Vagina (tissue), 2 donors: ENCODE measurements around the gene CAMK2N2. TPM values are rescaled to one million over a fixed set of nuclear protein-coding genes. Genes with fewer than 3 reads are reported as not detected.
"Not testable (repeated sequence)": the region's sequence is repeated elsewhere in the genome, so short reads cannot be mapped to it uniquely, and the experiment has no call there.

Source experiments
- DNase-seq, 2 donors: peaks; one replicate each; pipeline ENCODE4 v3.0.0-alpha.2; 2017; ENCODE audit errors: extremely low spot score in 2 of 2
- H3K27ac ChIP-seq: fragments of 200-600 bp; sonication (generic); one replicate; pipeline ENCODE4 v1.5.1; 2019
- H3K27me3 ChIP-seq: fragments of 200-600 bp; sonication (generic); one replicate; pipeline ENCODE4 v1.5.1; 2019
- H3K36me3 ChIP-seq, 2 donors: fragments of 200-600 bp; sonication (generic); one replicate each; pipeline ENCODE4 v1.5.1; 2017 to 2019
- H3K4me1 ChIP-seq: fragments of 200-600 bp; sonication (generic); one replicate; pipeline ENCODE4 v1.5.1; 2019
- H3K4me3 ChIP-seq, 2 donors: fragments of 200-600 bp; sonication (generic); 1 replicate in 1 of 2; 2 replicates in 1 of 2; pipeline ENCODE4 v1.5.1; 2016 to 2019
- H3K9me3 ChIP-seq: fragments of 200-600 bp; sonication (generic); one replicate; pipeline ENCODE4 v1.5.1; 2019
- CTCF ChIP-seq, 3 experiments: fragments of 450-650 bp in 2 of 3; fragments of 200-600 bp in 1 of 3; sonication (generic) in 1 of 3; IDR thresholded peaks; one replicate each; pipeline ENCODE4 v1.5.1; 2017 to 2019; ENCODE audit warnings: antibody characterized with exemption in 3 of 3, mild to moderate bottlenecking in 2 of 3, moderate library complexity in 2 of 3
- POLR2A ChIP-seq, 2 donors: fragments of 450-650 bp; IDR thresholded peaks; one replicate each; pipeline ENCODE4 v1.6.1; 2017; ENCODE audit warnings: antibody characterized with exemption in 2 of 2, mild to moderate bottlenecking in 2 of 2, moderate library complexity in 2 of 2
- POLR2AphosphoS5 ChIP-seq, 2 donors: sonication (generic); formaldehyde crosslinking; IDR thresholded peaks; one replicate each; pipeline ENCODE4 v1.9.0; 2017; ENCODE audit warnings: antibody characterized with exemption in 2 of 2, mild to moderate bottlenecking in 2 of 2, low read depth in 1 of 2; ENCODE audit not compliant: insufficient read depth in 1 of 2
- intact Hi-C: fragments of 100-400 bp; cut with DNase I; formaldehyde crosslinking; loops from one replicate; pipeline ENCODE4 v1.15.1; 2023
- total RNA-seq: library from RNA; depleted of rRNA; stranded (reverse); fragments of >200 nt; gene quantifications from one replicate; pipeline ENCODE4 v1.2.3, GENCODE V29; 2016

CAMK2N2 gene
- total RNA-seq, 1 donor from 2014 or later = not detected

GRCh38 chr3:184275961-184276910 lies 14.9 kb upstream of the CAMK2N2 start, which contains the start of gene ECE2:
ECE2 (plus strand) TSS chr3:184276022; CDS start chr3:184276154, 132 bp downstream.
- Histone ChIP-seq H3K9me3 (no peaks in the 10 kb centered on the region), H3K36me3 (no peaks in the 10 kb centered on the region), H3K4me3 (no peak within 1 kb of the TSS), H3K27me3 (no peaks in the 10 kb centered on the region), H3K4me1 (peaks cover 8% of the 10 kb centered on the region), H3K27ac (no peak within 1 kb of the TSS)
- TF ChIP-seq POLR2A (IDR thresholded peaks at IDR 0.05) = no peak
- no peak for TF ChIP-seq CTCF (IDR thresholded peaks at IDR 0.05)
- TF ChIP-seq POLR2AphosphoS5 (IDR thresholded peaks at IDR 0.05; ENCODE audit: insufficient read depth in 1 of 2, low read depth in 1 of 2) = no peak
- intact Hi-C loops = no loop called here
- DNase-seq = no peak

- DNase-seq = no peak
- H3K27ac ChIP-seq = no peak overlapping the region
- intact Hi-C loops = no loop called here
- H3K27me3 ChIP-seq = no peaks in the 10 kb centered on the region
- H3K36me3 ChIP-seq = no peaks in the 10 kb centered on the region
- no peaks in the 10 kb centered on the region for H3K9me3 ChIP-seq
- peaks cover 8% of the 10 kb centered on the region for H3K4me1 ChIP-seq
- H3K4me3 ChIP-seq = no peak overlapping the region
- TF ChIP-seq POLR2AphosphoS5 (IDR thresholded peaks at IDR 0.05; ENCODE audit: insufficient read depth in 1 of 2, low read depth in 1 of 2) = no peak
- no peak for TF ChIP-seq POLR2A (IDR thresholded peaks at IDR 0.05)
- TF ChIP-seq CTCF (IDR thresholded peaks at IDR 0.05) = no peak
These were observed 14.0 kb upstream of the CAMK2N2 start for GRCh38 chr3:184275381-184275701.

GRCh38 chr3:184272269-184272668 lies 10.9 kb upstream of the CAMK2N2 start:
- intact Hi-C loops = no loop called here
- DNase-seq = no peak
- Histone ChIP-seq H3K36me3 (no peaks in the 10 kb centered on the region), H3K27me3 (no peaks in the 10 kb centered on the region), H3K27ac (no peak overlapping the region), H3K4me1 (peaks cover 8% of the 10 kb centered on the region), H3K9me3 (no peaks in the 10 kb centered on the region), H3K4me3 (no peak overlapping the region)
- no peak for TF ChIP-seq CTCF (IDR thresholded peaks at IDR 0.05)

GRCh38 chr3:184267249-184267648 lies 5.9 kb upstream of the CAMK2N2 start:
- DNase-seq, H3K4me3 ChIP-seq, H3K4me1 ChIP-seq, intact Hi-C loops, H3K27me3 ChIP-seq, H3K36me3 ChIP-seq, H3K27ac ChIP-seq, H3K9me3 ChIP-seq: not testable (repeated sequence)

GRCh38 chr3:184262764-184263179 lies 1.4 kb upstream of the CAMK2N2 start:
- peaks cover 9% of the 10 kb centered on the region for H3K27me3 ChIP-seq
- H3K4me1 ChIP-seq = peaks cover 24% of the 10 kb centered on the region
- no peak overlapping the region for H3K27ac ChIP-seq
- peaks cover 0 to 5% of the 10 kb centered on the region in 2 donors for H3K36me3 ChIP-seq
- H3K9me3 ChIP-seq = no peaks in the 10 kb centered on the region
- intact Hi-C loops = no loop called here
- no peak for DNase-seq
- no peak overlapping the region for H3K4me3 ChIP-seq
- TF ChIP-seq POLR2AphosphoS5 (IDR thresholded peaks at IDR 0.05; ENCODE audit: insufficient read depth in 1 of 2, low read depth in 1 of 2) = no peak
- no peak for TF ChIP-seq CTCF (IDR thresholded peaks at IDR 0.05)
- no peak for TF ChIP-seq POLR2A (IDR thresholded peaks at IDR 0.05)
